ENCODE measurements around the gene SLC35G6. TPM values are rescaled to one million over a fixed set of nuclear protein-coding genes. Genes with fewer than 3 reads are reported as not detected.

SLC35G6 gene
- total RNA-seq, 6 experiments from 2014 or later, result not detected

DNA sequence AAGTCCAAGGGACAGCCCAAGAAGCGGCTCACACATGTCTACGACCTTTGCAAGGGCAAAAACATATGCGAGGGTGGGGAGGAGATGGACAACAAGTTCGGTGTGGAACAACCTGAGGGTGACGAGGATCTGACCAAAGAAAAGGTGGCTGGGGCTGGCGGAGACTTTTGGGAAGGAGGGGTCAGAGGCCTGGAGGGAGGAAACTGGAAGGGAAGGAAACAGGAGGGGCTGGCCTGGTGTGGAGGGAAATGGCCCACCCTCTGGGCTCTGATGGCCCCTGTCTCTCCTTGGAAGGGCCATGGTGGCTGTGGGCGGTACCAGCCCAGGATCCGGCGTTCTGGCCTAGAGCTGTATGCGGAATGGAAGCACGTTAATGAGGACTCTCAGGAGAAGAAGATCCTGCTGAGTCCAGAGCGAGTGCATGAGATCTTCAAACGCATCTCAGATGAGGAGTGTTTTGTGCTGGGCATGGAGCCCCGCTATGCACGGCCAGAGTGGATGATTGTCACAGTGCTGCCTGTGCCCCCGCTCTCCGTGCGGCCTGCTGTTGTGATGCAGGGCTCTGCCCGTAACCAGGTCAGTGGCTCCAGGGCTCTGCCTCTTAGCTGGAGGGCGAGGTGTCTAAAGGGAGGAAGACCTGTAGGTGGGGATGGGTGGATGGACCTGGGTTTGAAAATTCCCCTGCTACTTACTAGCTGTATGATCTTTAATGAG lies 15.4 kb downstream of the SLC35G6 start:
- peaks cover 3% of the 10 kb centered on the region for H3K27me3 Mint-ChIP-seq (ENCODE audit: insufficient read depth)
- H3K4me3 Mint-ChIP-seq, result no peak overlapping the region
- TF ChIP-seq, protein P1, sequence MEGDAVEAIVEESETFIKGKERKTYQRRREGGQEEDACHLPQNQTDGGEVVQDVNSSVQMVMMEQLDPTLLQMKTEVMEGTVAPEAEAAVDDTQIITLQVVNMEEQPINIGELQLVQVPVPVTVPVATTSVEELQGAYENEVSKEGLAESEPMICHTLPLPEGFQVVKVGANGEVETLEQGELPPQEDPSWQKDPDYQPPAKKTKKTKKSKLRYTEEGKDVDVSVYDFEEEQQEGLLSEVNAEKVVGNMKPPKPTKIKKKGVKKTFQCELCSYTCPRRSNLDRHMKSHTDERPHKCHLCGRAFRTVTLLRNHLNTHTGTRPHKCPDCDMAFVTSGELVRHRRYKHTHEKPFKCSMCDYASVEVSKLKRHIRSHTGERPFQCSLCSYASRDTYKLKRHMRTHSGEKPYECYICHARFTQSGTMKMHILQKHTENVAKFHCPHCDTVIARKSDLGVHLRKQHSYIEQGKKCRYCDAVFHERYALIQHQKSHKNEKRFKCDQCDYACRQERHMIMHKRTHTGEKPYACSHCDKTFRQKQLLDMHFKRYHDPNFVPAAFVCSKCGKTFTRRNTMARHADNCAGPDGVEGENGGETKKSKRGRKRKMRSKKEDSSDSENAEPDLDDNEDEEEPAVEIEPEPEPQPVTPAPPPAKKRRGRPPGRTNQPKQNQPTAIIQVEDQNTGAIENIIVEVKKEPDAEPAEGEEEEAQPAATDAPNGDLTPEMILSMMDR (IDR thresholded peaks at IDR 0.05), result no peak
- H3K9me3 Mint-ChIP-seq, result no peaks in the 10 kb centered on the region
- no peak for DNase-seq
- H3K36me3 Mint-ChIP-seq (ENCODE audit: low read depth), result peaks cover 38% of the 10 kb centered on the region
- H3K27ac Mint-ChIP-seq, result 0 out of 2 replicates have a peak overlapping the region, but pooled peaks have one; percentile 30
- H3K4me1 Mint-ChIP-seq (ENCODE audit: low read depth), result peaks cover 17% of the 10 kb centered on the region

- Mint-ChIP-seq H3K9me3 (no peaks in the 10 kb centered on the region), H3K4me1 (ENCODE audit: low read depth) (peaks cover 12% of the 10 kb centered on the region), H3K4me3 (no peak overlapping the region), H3K27ac (no peak overlapping the region), H3K36me3 (ENCODE audit: low read depth) (peaks cover 40% of the 10 kb centered on the region), H3K27me3 (ENCODE audit: insufficient read depth) (peaks cover 3% of the 10 kb centered on the region)
- TF ChIP-seq, protein P1 (IDR thresholded peaks at IDR 0.05), result no peak
- no peak for DNase-seq
These were observed 16.0 kb downstream of the SLC35G6 start for GRCh38 chr17:7497228-7497627.

DNA sequence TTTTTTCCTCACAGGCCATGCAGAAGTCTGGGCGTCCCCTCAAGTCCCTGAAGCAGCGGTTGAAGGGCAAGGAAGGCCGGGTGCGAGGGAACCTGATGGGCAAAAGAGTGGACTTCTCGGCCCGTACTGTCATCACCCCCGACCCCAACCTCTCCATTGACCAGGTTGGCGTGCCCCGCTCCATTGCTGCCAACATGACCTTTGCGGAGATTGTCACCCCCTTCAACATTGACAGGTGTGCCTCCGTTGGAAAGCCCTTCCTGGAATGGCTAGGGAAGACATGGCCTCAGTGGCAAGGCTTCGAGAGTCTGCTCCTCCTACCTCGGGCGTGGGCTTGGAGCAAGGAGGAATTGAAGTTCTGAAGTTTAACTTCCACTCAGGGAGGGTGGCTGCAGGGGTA lies 16.4 kb downstream of the SLC35G6 start:
- Mint-ChIP-seq H3K36me3 (ENCODE audit: low read depth) (peaks cover 40% of the 10 kb centered on the region), H3K4me3 (no peak overlapping the region), H3K27ac (no peak overlapping the region), H3K27me3 (ENCODE audit: insufficient read depth) (peaks cover 3% of the 10 kb centered on the region), H3K9me3 (no peaks in the 10 kb centered on the region), H3K4me1 (ENCODE audit: low read depth) (peaks cover 10% of the 10 kb centered on the region)
- no peak for DNase-seq
- TF ChIP-seq, protein P1 (IDR thresholded peaks at IDR 0.05), result no peak

DNA sequence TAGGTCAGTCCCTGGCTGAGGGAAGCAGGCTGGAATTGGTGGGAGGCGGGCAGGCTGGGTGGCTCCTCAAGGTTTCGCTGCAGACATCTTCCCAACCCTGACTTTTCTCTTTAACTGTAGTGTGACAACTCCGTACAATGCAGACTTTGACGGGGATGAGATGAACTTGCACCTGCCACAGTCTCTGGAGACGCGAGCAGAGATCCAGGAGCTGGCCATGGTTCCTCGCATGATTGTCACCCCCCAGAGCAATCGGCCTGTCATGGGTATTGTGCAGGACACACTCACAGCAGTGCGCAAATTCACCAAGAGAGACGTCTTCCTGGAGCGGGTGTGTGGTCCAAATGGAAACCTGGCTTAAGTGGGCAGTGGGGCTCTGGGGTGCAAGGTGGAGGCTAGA lies 17.9 kb downstream of the SLC35G6 start:
- Mint-ChIP-seq H3K9me3 (no peaks in the 10 kb centered on the region), H3K4me1 (ENCODE audit: low read depth) (no peaks in the 10 kb centered on the region), H3K36me3 (ENCODE audit: low read depth) (peaks cover 49% of the 10 kb centered on the region), H3K4me3 (no peak overlapping the region), H3K27me3 (ENCODE audit: insufficient read depth) (peaks cover 2% of the 10 kb centered on the region), H3K27ac (no peak overlapping the region)
- DNase-seq, result no peak
- TF ChIP-seq, protein P1 (IDR thresholded peaks at IDR 0.05), result no peak

DNA sequence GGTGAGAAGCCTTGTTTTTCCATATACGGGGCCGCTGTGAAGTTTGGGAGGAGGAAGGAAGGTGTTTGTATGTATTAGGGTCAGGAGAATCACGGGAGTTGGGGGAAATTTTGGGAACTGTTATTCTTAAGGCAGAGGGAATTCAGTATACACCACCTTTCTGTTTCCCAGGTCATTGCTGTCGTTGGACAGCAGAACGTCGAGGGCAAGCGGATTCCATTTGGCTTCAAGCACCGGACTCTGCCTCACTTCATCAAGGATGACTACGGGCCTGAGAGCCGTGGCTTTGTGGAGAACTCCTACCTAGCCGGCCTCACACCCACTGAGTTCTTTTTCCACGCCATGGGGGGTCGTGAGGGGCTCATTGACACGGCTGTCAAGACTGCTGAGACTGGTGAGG lies 20.5 kb downstream of the SLC35G6 start:
- H3K4me3 Mint-ChIP-seq, result no peak overlapping the region
- no peaks in the 10 kb centered on the region; the same call in none of the 2 replicates for H3K27me3 Mint-ChIP-seq (ENCODE audit: insufficient read depth)
- TF ChIP-seq, protein P1 (IDR thresholded peaks at IDR 0.05), result no peak
- DNase-seq, result no peak
- H3K27ac Mint-ChIP-seq, result no peak overlapping the region
- no peaks in the 10 kb centered on the region for H3K4me1 Mint-ChIP-seq (ENCODE audit: low read depth)
- H3K9me3 Mint-ChIP-seq, result no peaks in the 10 kb centered on the region
- peaks cover 51% of the 10 kb centered on the region for H3K36me3 Mint-ChIP-seq (ENCODE audit: low read depth)
